ENCODE results near the gene INSC.

- TF ChIP-seq POLR2A (IDR thresholded peaks at IDR 0.05; ENCODE audit: low read depth, low read length), result no peak
- TF ChIP-seq SPI1 (IDR thresholded peaks at IDR 0.05; ENCODE audit: low read depth, low read length), result no peak
- TF ChIP-seq POLR2AphosphoS5 (IDR thresholded peaks at IDR 0.05; ENCODE audit: low read depth, low read length), result no peak
- no peak for TF ChIP-seq TAF1 (IDR thresholded peaks at IDR 0.05; ENCODE audit: low read depth, low read length)
- TF ChIP-seq POU2F2 (IDR thresholded peaks at IDR 0.05; ENCODE audit: low read depth, low read length), result no peak
- no peak for TF ChIP-seq PAX5 (IDR thresholded peaks at IDR 0.05; ENCODE audit: insufficient read depth, low read length, severe bottlenecking)
Measured at GRCh38 chr11:15223318-15223717, 108.6 kb downstream of the INSC start.

Data from GM12891 (cell line).